COLO668 (cell line): Measurements from ENCODE around the gene THY1.
"Not testable (repeated sequence)": the region's sequence is repeated elsewhere in the genome, so short reads cannot be mapped to it uniquely, and the experiment has no call there.

Experiments used
- DNase-seq: peaks from one replicate; lab custom pipeline; 2025; ENCODE audit not compliant: unreplicated experiment; lab: John Stamatoyannopoulos, UW

The THY1 gene

GRCh38 chr11:119384332-119384731 lies 38.6 kb downstream of the THY1 start:
- no peak for DNase-seq

GRCh38 chr11:119382513-119382912 lies 40.5 kb downstream of the THY1 start:
- DNase-seq: not testable (repeated sequence)

GRCh38 chr11:119382101-119382500 lies 40.9 kb downstream of the THY1 start:
- DNase-seq: no peak

- DNase-seq: peak; percentile 97
Measured at GRCh38 chr11:119381181-119381988, 41.6 kb downstream of the THY1 start, which contains the start of gene USP2. USP2 (minus strand) TSS chr11:119381690; CDS start chr11:119373480, 8,210 bp downstream.

GRCh38 chr11:119380827-119381180 lies 42.2 kb downstream of the THY1 start:
- no peak for DNase-seq

GRCh38 chr11:119380160-119380826 lies 42.7 kb downstream of the THY1 start:
- DNase-seq: no peak

GRCh38 chr11:119378851-119379465 lies 44.0 kb downstream of the THY1 start:
- DNase-seq: no peak

- peak; percentile 16 for DNase-seq
Measured at GRCh38 chr11:119377961-119378667, 44.9 kb downstream of the THY1 start.

GRCh38 chr11:119377112-119377901 lies 45.7 kb downstream of the THY1 start:
- DNase-seq: no peak

- DNase-seq: peak; percentile 83
Measured at GRCh38 chr11:119376197-119376847, 46.6 kb downstream of the THY1 start.

GRCh38 chr11:119375337-119376196 lies 47.4 kb downstream of the THY1 start:
- peak; percentile 19 for DNase-seq

GRCh38 chr11:119374632-119375336 lies 48.2 kb downstream of the THY1 start:
- no peak for DNase-seq

GRCh38 chr11:119373921-119374631 lies 48.9 kb downstream of the THY1 start:
- DNase-seq: peak; percentile 71

- DNase-seq: no peak
Measured at GRCh38 chr11:119373059-119373920, 49.7 kb downstream of the THY1 start.

GRCh38 chr11:119372260-119373058 lies 50.5 kb downstream of the THY1 start:
- no peak for DNase-seq

- DNase-seq: no peak
Measured at GRCh38 chr11:119371778-119372182, 51.2 kb downstream of the THY1 start.
